HG02763 (cell line): Measurements from ENCODE around the gene PAPOLG.
"Not testable (repeated sequence)": the region's sequence is repeated elsewhere in the genome, so short reads cannot be mapped to it uniquely, and the experiment has no call there.

ENCODE experiments used
- ATAC-seq: cut with Tn5 transposase; IDR thresholded peaks from one replicate; pipeline ENCODE4 v1.9.1; 2021; ENCODE audit warnings: mild to moderate bottlenecking, moderate library complexity; ENCODE audit not compliant: unreplicated experiment

Gene PAPOLG

GRCh38 chr2:60771508-60771907 lies 15.4 kb downstream of the PAPOLG start:
- no peak for ATAC-seq

- ATAC-seq: no peak
Measured at GRCh38 chr2:60775048-60775639, 19.1 kb downstream of the PAPOLG start.

- ATAC-seq: no peak
Measured at GRCh38 chr2:60778352-60778751, 22.3 kb downstream of the PAPOLG start.

GRCh38 chr2:60779426-60779825 lies 23.4 kb downstream of the PAPOLG start:
- no peak for ATAC-seq

- no peak for ATAC-seq
Measured at GRCh38 chr2:60780721-60781120, 24.7 kb downstream of the PAPOLG start.

GRCh38 chr2:60793169-60793568 lies 37.1 kb downstream of the PAPOLG start:
- no peak for ATAC-seq

GRCh38 chr2:60794271-60794863 lies 38.3 kb downstream of the PAPOLG start:
- no peak for ATAC-seq

- ATAC-seq: no peak
Measured at GRCh38 chr2:60796573-60797509, 40.8 kb downstream of the PAPOLG start.

- no peak for ATAC-seq
Measured at GRCh38 chr2:60804473-60804872, 48.4 kb downstream of the PAPOLG start.

GRCh38 chr2:60806595-60806987 lies 50.5 kb downstream of the PAPOLG start:
- ATAC-seq: no peak

GRCh38 chr2:60806988-60807681 lies 51.1 kb downstream of the PAPOLG start:
- peak; percentile 72 for ATAC-seq

- no peak for ATAC-seq
Measured at GRCh38 chr2:60808330-60808801, 52.3 kb downstream of the PAPOLG start.

GRCh38 chr2:60811491-60812375 lies 55.7 kb downstream of the PAPOLG start:
- no peak for ATAC-seq

- ATAC-seq: not testable (repeated sequence)
Measured at GRCh38 chr2:60817191-60817590, 61.1 kb downstream of the PAPOLG start.

- ATAC-seq: no peak
Measured at GRCh38 chr2:60818272-60818671, 62.2 kb downstream of the PAPOLG start.

- ATAC-seq: no peak
Measured at GRCh38 chr2:60819155-60819862, 63.2 kb downstream of the PAPOLG start.

GRCh38 chr2:60819936-60820335 lies 63.9 kb downstream of the PAPOLG start:
- no peak for ATAC-seq

- no peak for ATAC-seq
Measured at GRCh38 chr2:60820416-60821132, 64.5 kb downstream of the PAPOLG start.

- ATAC-seq: no peak
Measured at GRCh38 chr2:60821133-60821469, 65.0 kb downstream of the PAPOLG start.
